Motor neuron (in vitro differentiated cells): Measurements from ENCODE around the gene PSMB7. TPM values are rescaled to one million over a fixed set of nuclear protein-coding genes. Genes with fewer than 3 reads are reported as not detected.

Experiments used
- ATAC-seq, 8 experiments: fragments of 200-7000 bp; cut with Tn5 transposase; replicated peaks in 6 of 8; 2 replicates each; pipeline ENCODE4 v1.8.0; 2021; ENCODE audit warnings: mild to moderate bottlenecking in 8 of 8, moderate library complexity in 8 of 8
- H3K27ac ChIP-seq, 2 donors: fragments of 250-450 bp; sonication (Bioruptor Pico); 2 replicates each; pipeline ENCODE4 v1.9.0; 2021; ENCODE audit warnings: antibody characterized with exemption in 2 of 2, mild to moderate bottlenecking in 2 of 2, moderate library complexity in 1 of 2
- H3K4me1 ChIP-seq, 2 donors: fragments of 250-450 bp; sonication (Bioruptor Pico); replicated peaks in 1 of 2; 2 replicates each; pipeline ENCODE4 v1.6.1; 2021; ENCODE audit warnings: antibody characterized with exemption in 2 of 2, mild to moderate bottlenecking in 2 of 2, moderate library complexity in 1 of 2
- H3K4me3 ChIP-seq, 5 donors: fragments of 250-450 bp; sonication (Bioruptor Pico); 2 replicates each; pipeline ENCODE4 v1.9.0; 2021; ENCODE audit warnings: antibody characterized with exemption in 5 of 5, mild to moderate bottlenecking in 5 of 5, moderate library complexity in 4 of 5
- WGBS, 10 experiments: fragments of 450-650 bp; shearing (Covaris generic); methylation state at CpG; one replicate each; pipeline ENCODE4 v1.0.0; 2022; 5-methylcytosine and 5-hydroxymethylcytosine counted together
- in situ Hi-C, 9 experiments: fragments of 400-800 bp; cut with MboI; loops; one replicate each; pipeline ENCODE4 v1.15.0; 2021; ENCODE audit warnings: low sequenced_read_pairs in 9 of 9, low pct_unique_long_range_greater_than_20kb in 2 of 9; ENCODE audit not compliant: unreplicated experiment in 9 of 9
- total RNA-seq, 8 experiments: library from RNA; unstranded; fragments of 300-600 nt; gene quantifications; 2 replicates each; pipeline versions ENCODE4 v1.2.3 to v1.2.4, GENCODE V29; 2022

The PSMB7 gene
- total RNA-seq, 8 experiments from 2014 or later, result 169 to 289 (median 207) TPM

- H3K27ac ChIP-seq, result no peak overlapping the region
- in situ Hi-C loops, result no loop called here
- H3K4me1 ChIP-seq, result peaks cover 16 to 19% of the 10 kb centered on the region in 2 donors
- no peak overlapping the region for H3K4me3 ChIP-seq
- ATAC-seq, result no peak
- WGBS, 10 experiments, result 50 to 100% (median 86%) methylated on average over 1 to 10 of the region's 15 CpGs; no CpG with 5 or more reads in 3 of the 10 experiments
Observed at GRCh38 chr9:124355941-124356744, 59.1 kb downstream of the PSMB7 start.

DNA sequence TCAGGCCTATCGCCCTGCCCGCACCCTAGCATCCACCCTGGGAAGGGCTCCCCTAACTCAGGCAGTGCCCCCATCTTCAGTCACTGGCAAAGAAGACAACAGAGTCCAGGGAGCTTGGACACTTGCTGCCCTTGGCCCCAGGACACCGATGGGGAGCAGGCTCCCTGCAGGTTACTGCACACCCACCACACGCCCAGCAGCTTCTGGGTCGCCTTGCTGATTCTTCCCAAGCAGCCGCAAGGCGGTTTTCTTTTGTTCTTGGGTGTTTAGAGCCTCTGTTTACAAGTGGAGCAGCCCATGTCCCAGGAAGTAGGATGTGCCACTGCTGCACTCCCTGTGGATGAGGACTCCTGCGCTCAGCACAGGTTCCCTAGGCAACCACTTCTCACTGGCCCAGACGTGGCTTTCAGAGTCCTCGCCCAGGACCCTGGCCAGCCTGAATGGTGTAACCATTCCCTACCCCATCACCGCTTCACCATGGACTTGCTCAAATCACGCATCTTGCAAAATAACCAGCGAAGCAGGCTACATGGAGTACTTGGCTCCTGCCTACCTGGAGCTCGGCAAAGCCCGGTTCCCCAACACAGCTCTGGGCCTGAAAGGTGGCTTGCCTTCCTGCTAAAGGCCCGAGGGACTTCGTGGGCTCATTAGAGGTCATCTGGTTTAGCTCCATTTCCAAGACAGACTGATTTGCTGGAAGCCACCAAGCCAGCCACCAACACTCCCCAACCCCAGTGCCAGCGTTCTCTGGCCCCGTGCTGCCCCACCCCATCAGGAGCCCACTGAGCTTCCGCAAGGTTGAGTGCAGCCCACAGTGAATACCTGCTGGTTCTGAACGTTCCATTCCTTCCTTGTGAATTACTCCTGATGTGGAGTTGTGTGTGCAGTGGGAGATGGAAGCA lies 60.0 kb downstream of the PSMB7 start:
- H3K4me1 ChIP-seq, result peaks cover 16 to 21% of the 10 kb centered on the region in 2 donors
- H3K4me3 ChIP-seq, result no peak overlapping the region
- in situ Hi-C loops, result no loop called here
- ATAC-seq, result peak in 5 of 8 experiments; percentile 42 to 77 (median 53)
- no peak overlapping the region for H3K27ac ChIP-seq
- 80 to 100% (median 98%) methylated on average over 2 to 5 of the region's 21 CpGs; no CpG with 5 or more reads in 6 of the 10 experiments for WGBS, 10 experiments

- Histone ChIP-seq H3K27ac (no peak overlapping the region), H3K4me1 (peaks cover 20 to 27% of the 10 kb centered on the region in 2 donors), H3K4me3 (no peak overlapping the region)
- 67 to 100% (median 96%) methylated on average over 2 to 6 of the region's 17 CpGs; no CpG with 5 or more reads in 4 of the 10 experiments for WGBS, 10 experiments
- ATAC-seq, result no peak
- in situ Hi-C loops, result no loop called here
Observed at GRCh38 chr9:124354346-124355038, 60.8 kb downstream of the PSMB7 start.

- WGBS, 10 experiments, result 58 to 100% (median 87%) methylated on average over 1 to 4 of the region's 4 CpGs; no CpG with 5 or more reads in 4 of the 10 experiments
- Histone ChIP-seq H3K4me1 (peaks cover 20 to 27% of the 10 kb centered on the region in 2 donors), H3K4me3 (no peak overlapping the region), H3K27ac (no peak overlapping the region)
- in situ Hi-C loops, result no loop called here
- peak in 3 of 8 experiments; percentile 14 to 57 (median 50) for ATAC-seq
Observed at GRCh38 chr9:124353811-124354274, 61.4 kb downstream of the PSMB7 start.

DNA sequence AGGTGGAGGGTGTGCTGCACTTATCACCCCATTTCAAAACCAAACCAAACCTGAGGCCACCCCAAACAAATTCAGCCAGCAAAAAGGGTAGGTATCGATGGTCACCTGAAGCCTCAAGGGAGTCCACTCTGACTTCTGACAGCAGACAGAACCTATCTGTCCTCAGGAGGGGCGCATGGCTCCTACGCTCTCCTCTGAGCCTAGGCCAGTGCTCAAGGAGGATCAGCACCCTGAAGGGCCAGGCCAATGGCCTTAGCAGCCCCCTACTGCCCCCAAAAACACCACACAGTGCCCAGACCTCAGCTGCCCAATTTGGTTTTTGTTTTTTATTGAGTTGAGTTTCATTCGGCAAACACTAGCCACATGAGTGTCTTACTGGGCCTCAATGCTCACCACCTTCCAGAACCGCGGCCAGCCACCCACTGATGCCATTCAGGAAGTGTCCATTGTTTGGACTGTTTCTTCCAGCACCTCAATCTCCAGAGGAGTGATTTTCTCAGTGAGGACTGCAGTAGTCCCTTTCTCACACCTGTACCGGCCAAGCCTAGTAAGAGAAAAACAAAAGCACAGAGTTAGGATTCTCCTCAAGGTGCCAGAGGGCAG lies 62.0 kb downstream of the PSMB7 start:
- Histone ChIP-seq H3K4me3 (no peak overlapping the region), H3K4me1 (peaks cover 20 to 27% of the 10 kb centered on the region in 2 donors), H3K27ac (no peak overlapping the region)
- ATAC-seq, result no peak
- 89 to 100% (median 97%) methylated on average over 1 to 5 of the region's 7 CpGs; no CpG with 5 or more reads in 4 of the 10 experiments for WGBS, 10 experiments
- in situ Hi-C loops, result no loop called here

DNA sequence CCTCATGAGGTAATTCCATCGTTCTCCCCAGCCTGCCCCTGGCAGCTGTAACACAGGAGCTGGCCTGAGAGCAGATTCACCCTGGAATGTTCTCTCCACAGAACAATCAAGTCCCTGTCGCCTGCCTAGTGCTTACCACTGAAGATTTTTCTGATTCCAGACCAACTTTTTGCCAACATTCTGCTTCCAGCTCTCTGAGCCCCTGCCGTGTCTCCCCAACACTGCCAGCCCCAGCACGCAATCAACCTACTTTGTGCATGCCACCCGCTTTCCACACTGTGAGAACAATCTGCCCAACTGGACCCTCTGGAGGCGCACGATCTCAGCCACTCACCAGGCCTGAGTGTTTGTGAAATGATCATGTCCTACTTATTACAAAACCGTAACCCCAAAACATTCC lies 62.6 kb downstream of the PSMB7 start:
- no peak for ATAC-seq
- WGBS, 10 experiments, result 50 to 100% (median 90%) methylated on average over 1 to 7 of the region's 8 CpGs; no CpG with 5 or more reads in 1 of the 10 experiments

GRCh38 chr9:124351672-124352468 lies 63.4 kb downstream of the PSMB7 start:
- in situ Hi-C loops, result no loop called here
- WGBS, 10 experiments, result 87 to 100% (median 93%) methylated on average over 1 to 9 of the region's 15 CpGs
- Histone ChIP-seq H3K4me1 (peaks cover 20 to 27% of the 10 kb centered on the region in 2 donors), H3K27ac (no peak overlapping the region), H3K4me3 (no peak overlapping the region)
- ATAC-seq, result no peak

More for the DNA sequence above, 62.6 kb downstream of the PSMB7 start:
- Histone ChIP-seq H3K4me1 (peaks cover 20 to 27% of the 10 kb centered on the region in 2 donors), H3K4me3 (no peak overlapping the region), H3K27ac (no peak overlapping the region)
- in situ Hi-C loops, result no loop called here

DNA sequence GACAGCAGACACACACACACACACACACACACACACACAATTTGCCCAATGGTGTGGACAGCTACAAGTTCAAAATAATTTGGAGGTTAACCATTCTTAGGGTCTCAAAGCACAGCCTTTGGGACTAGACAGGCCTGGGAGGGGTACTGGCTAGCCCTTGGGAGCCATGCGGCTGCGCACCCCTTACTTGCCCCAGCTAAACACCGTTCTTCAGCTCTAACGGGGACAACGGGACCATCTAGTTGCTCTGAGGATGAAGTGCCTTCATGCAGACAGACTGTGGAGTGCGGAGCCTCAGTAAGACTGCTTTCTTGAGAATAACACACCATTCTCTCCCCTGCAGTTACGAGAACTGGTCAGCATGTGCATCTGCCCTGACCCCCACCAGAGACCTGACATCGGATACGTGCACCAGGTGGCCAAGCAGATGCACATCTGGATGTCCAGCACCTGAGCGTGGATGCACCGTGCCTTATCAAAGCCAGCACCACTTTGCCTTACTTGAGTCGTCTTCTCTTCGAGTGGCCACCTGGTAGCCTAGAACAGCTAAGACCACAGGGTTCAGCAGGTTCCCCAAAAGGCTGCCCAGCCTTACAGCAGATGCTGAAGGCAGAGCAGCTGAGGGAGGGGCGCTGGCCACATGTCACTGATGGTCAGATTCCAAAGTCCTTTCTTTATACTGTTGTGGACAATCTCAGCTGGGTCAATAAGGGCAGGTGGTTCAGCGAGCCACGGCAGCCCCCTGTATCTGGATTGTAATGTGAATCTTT lies 64.6 kb downstream of the PSMB7 start:
- ATAC-seq, result peak in 4 of 8 experiments; percentile 10 to 35 (median 30)
- WGBS, 10 experiments, result 46 to 100% (median 90%) methylated on average over 1 to 8 of the region's 16 CpGs; no CpG with 5 or more reads in 2 of the 10 experiments
- in situ Hi-C loops, result no loop called here
- Histone ChIP-seq H3K27ac (peak overlapping the region; percentile 17 to 23), H3K4me3 (no peak overlapping the region), H3K4me1 (peaks cover 20 to 27% of the 10 kb centered on the region in 2 donors)

DNA sequence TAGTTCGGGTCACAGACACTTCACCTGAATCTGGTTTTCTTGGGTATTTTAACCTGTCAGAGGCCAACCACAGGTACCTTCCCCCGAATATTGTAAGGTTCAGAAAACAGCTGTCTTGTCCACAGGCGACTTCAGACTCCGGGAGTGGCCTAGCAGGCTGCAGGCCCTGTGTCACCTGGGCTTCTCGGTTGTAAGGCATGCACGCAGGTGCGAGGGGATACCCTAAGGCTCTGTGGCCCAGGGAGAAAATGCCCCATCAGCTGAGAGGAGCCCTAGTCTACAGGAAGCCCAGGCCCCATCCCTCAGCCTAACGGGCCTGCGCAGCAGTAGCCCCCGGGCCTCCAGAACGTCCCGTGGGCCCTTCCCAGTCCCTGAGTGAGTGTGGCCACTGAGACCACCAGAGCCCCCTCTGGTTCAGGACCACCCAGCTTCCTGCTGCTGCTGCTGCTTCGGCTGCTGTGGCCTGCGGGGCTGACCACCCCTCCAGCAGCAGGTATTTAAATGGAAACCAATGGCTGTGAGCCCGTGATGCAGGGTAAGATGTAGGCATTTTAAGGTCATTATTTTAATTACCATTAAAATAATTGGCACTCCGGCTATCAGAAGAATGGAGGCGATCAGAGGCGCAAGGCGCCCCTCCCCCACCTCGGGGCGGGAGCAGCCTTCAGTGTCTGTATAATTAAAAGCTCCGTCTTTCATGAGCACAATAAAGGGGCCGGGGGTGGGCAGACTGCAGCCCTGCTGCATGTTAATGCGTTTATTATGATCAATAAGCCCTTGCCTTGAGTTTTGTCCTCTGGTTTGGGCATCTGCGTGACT lies 65.4 kb downstream of the PSMB7 start:
- peak in 5 of 8 experiments; percentile 4 to 61 (median 48) for ATAC-seq
- WGBS, 10 experiments, result 8 to 100% (median 64%) methylated on average over 1 to 7 of the region's 25 CpGs; no CpG with 5 or more reads in 2 of the 10 experiments
- peak overlapping the region; percentile 34 to 71 for H3K27ac ChIP-seq
- H3K4me1 ChIP-seq, result peaks cover 20 to 22% of the 10 kb centered on the region in 2 donors
- H3K4me3 ChIP-seq, result no peak overlapping the region
- in situ Hi-C loops, result no loop called here

GRCh38 chr9:124349267-124349666 lies 66.0 kb downstream of the PSMB7 start:
- no peak overlapping the region for H3K27ac ChIP-seq
- H3K4me3 ChIP-seq, result no peak overlapping the region
- in situ Hi-C loops, result no loop called here
- peaks cover 20% of the 10 kb centered on the region in 2 donors for H3K4me1 ChIP-seq
- ATAC-seq, result no peak
- 75 to 100% (median 94%) methylated on average over 1 to 5 of the region's 8 CpGs; no CpG with 5 or more reads in 2 of the 10 experiments for WGBS, 10 experiments
